GM18502 (cell line): ENCODE measurements around the gene HTT-AS.
"Not testable (repeated sequence)": the region's sequence is repeated elsewhere in the genome, so short reads cannot be mapped to it uniquely, and the experiment has no call there.

Experiments used
- ATAC-seq: cut with Tn5 transposase; IDR thresholded peaks from one replicate; pipeline ENCODE4 v1.9.1; 2021; ENCODE audit warnings: mild to moderate bottlenecking; ENCODE audit not compliant: unreplicated experiment, poor library complexity

The HTT-AS gene

DNA sequence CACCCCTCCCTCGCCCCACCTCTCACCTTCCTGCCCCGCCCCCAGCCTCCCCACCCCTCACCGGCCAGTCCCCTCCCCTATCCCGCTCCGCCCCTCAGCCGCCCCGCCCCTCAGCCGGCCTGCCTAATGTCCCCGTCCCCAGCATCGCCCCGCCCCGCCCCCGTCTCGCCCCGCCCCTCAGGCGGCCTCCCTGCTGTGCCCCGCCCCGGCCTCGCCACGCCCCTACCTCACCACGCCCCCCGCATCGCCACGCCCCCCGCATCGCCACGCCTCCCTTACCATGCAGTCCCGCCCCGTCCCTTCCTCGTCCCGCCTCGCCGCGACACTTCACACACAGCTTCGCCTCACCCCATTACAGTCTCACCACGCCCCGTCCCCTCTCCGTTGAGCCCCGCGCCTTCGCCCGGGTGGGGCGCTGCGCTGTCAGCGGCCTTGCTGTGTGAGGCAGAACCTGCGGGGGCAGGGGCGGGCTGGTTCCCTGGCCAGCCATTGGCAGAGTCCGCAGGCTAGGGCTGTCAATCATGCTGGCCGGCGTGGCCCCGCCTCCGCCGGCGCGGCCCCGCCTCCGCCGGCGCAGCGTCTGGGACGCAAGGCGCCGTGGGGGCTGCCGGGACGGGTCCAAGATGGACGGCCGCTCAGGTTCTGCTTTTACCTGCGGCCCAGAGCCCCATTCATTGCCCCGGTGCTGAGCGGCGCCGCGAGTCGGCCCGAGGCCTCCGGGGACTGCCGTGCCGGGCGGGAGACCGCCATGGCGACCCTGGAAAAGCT is at the start of gene HTT-AS, which contains the start of gene HTT:
HTT-AS (minus strand) TSS at position 461 of the 768 bp plus-strand sequence.
HTT (plus strand) TSS at position 604 of the 768 bp plus-strand sequence; CDS start at position 749, 145 bp downstream.
- peak; percentile 78 for ATAC-seq

DNA sequence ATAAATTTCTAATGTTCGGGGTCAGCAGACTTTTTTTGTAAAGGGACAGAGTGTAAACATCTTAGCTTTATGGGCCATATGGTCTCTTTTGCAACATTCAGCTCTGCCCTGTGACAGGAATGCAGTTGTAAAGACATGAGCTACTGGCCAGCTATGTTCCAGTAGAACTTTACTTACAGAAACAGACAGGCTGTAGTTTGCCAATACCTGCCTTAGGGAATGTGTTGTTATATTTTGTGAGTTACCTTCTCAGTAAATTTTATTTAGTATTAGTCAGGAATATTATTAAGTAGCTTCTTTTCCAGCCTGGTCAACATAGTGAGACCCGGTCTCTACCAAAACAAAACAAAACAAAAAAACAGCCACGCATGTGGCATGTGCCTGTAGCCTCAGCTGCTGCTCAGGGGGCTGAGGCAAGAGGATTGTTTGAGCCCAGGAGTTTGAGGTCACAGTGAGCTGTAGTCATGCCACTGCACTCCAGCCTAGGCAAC is 48.9 kb upstream of the HTT-AS start:
- ATAC-seq = no peak

DNA sequence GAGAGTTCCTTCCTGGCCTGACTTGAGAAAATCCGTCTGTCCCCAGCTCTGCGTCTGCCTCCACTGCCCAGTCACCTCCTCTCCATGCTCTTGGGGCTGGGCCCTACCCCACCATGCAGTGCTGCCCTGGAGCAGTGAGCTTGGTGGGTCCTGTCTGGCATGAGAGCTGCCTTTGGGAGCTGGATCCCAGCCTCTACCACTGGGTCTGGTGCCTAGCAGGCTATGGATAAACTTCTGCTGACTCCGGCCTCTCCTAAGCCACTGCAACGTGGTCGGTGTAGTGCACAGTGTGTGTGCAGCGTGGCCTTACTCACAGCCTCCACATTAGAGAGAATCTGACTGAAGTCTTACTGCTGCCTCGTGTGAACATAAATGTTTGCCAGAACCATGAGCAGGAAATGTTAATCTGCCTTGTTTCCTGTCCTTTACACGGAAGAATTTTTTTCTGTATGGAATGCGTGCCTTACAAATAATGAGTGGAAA is 47.8 kb upstream of the HTT-AS start:
- ATAC-seq = no peak

DNA sequence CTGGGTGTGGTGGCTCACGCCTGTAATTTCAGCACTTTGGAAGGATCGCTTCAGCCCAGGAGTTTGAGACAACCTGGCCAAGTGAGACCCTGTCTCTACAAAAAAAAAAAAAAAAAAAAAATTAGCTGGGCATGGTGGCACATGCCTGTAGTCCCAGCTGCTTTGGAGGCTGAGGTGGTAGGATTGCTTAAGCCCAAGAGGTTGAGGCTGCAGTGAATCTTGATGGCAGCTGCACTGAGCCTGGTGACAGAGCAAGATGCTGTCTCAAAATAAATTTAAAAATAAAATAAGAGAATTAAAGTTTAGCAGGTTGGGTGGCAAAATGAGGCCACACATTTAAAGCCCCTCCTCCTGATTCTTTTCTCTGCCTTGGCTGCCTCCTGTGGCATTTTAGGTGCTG is 47.3 kb upstream of the HTT-AS start:
- no peak for ATAC-seq

DNA sequence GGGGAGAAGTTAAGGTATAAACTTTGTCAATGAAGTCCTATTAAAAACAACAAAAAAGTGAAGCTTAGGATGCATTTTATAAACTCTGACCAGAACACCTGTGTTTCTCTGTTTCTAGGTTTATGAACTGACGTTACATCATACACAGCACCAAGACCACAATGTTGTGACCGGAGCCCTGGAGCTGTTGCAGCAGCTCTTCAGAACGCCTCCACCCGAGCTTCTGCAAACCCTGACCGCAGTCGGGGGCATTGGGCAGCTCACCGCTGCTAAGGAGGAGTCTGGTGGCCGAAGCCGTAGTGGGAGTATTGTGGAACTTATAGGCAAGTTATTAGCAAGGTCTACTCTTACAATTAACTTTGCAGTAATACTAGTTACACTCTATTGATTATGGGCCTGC is 46.8 kb upstream of the HTT-AS start:
- ATAC-seq = no peak

DNA sequence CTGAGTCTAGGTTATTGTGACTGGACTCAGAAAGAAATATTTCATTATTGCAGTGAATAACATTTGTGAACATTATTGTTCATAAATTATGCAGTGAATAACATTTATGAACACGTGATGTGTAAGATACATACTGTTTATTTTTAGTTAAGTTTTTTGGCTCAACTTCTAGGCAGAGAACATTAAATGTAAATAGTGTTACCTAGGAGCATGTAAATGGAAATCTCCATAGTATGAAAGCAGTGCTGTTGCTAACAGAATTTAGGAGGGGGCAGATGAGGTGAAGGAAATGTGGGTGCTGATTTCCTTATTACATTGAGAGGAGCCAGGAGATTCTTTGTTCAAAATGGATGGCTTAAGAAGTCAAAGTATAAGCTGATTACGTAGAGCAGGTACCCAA is 45.1 kb upstream of the HTT-AS start:
- no peak for ATAC-seq

DNA sequence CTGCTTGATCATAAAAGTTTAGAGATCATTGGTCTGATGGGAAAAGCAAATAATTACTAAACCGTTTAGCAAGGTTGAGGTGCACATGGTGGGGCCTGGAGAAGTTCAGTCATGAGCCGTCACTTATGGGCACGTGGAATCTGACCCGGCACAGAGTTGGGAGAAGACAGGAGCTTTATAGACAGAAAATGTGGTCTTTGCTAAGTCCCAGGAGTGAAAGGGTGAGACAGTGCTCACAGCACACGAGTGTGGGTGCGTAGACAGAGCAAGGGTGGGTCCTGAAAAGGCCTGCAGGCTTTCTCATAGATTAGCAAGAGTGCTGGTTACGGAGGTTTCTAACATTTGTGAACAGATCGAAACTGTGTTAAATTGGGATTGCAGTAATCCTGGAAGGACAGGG is 44.0 kb upstream of the HTT-AS start:
- ATAC-seq = no peak

DNA sequence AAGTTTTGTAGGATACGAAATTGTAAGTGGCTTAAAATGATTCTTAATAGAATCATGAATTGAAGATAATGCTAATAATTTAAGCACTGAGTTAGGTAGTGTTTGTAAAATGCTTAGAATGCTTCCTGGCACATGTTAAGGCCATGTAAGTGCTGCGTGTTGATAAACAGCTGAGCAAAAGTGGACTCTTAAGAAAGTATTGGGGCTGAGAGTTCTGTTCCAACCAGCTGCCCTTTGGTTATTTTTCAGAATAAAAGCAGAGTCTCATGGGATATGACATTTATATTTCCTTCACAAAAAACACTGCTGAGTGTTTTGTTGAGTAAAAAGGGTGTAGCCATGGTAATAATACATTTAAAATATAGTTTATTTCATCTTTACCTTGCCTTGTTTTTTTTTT is 42.6 kb upstream of the HTT-AS start:
- ATAC-seq = no peak

DNA sequence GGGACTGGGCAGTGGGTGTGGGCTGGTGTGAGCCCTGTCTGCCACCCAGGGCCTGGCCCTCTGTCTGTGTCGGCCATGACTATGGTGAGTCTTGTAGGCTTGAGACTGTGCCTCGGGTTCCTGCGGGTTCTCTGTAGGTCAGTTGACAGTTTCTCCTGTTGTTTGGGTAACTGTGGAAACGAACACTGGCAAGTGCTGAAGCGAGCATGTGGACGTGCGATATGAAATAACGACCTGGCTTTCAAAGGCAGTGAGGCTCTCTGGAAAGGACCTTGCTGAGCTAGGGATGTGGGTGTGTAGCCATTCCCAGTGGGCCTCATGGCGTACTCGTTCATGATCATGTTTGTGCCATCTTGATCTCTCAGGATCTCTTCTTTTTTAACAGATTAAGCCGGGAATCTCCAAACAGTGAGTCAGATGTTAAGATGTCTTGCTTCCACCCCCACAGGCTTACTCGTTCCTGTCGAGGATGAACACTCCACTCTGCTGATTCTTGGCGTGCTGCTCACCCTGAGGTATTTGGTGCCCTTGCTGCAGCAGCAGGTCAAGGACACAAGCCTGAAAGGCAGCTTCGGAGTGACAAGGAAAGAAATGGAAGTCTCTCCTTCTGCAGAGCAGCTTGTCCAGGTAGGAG is 41.4 kb upstream of the HTT-AS start:
- no peak for ATAC-seq

DNA sequence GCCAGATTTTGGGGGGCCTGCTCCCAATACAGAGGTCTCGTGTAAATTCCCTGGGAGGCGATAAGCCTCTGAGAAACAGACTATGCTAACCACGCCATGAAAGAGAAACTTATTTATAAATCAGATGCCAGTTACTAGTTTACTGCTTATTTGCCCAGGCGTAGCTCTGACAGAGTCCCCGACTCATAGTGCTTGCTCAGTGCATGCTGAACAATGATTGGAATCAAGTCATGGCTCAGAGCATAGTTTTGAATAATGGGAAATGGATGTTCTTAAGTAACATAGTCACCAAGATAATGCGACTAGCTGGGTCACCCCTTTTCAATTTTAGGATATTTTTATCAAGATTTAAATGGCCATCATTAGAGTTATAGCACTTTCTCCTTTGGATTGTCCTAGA is 40.0 kb upstream of the HTT-AS start:
- no peak for ATAC-seq

DNA sequence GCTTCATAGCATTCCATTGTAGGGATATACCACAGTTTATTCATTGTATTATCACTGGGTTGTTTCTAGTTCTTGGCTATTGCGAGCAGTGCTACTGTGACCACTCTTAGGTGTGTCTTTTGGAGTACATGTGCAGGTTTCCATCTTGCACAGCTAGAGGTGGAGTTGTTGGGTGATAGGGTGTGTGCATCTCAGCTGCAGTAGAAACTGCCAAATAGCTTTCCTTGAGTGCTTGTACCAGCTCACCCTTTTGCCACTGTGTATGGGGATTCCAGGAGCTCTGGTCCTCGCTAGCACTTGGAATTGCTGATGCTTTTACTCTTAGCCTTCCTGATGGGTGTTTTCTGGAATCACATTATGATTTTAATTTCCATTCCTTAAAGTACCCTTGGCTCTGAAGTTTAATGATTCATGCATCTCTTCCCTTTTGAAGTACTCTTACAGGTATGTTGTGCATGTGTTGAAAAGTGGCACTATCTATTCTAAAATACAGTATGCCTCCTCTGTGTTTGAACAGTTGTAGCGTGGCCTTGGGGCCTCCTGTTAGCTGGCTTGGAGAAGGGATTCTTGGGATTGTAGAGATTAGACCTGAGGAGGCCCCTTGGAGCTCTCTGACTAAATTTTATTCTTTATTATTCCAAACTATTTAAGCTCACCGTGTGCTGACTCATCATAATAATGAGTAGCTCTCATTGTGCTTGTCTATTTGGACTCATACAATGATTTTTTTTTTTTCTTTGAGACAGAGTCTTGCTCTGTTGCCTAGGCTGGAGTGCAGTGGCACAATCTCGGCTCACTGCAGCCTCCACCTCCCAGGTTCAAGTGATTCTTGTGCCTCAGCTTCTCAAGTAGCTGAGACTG is 38.5 kb upstream of the HTT-AS start:
- no peak for ATAC-seq

DNA sequence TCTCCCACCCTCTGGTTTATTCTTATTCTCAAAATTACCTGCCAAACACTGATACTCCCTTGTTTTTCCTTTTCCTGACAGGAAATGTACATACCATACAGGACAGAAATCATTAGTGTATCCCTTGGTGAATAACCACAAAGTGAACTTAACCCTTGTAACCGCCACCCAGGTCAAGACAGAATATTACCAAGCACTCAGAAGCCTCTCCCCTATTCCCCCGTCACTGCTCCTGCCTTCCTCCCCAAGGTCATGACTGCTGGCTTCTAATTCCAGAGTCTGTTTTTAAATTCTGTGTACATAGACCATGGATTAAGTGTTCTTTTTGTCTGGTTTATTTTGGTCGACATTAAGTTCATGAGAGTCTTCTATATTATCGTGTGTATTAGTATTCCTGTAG is 37.9 kb upstream of the HTT-AS start:
- no peak for ATAC-seq

DNA sequence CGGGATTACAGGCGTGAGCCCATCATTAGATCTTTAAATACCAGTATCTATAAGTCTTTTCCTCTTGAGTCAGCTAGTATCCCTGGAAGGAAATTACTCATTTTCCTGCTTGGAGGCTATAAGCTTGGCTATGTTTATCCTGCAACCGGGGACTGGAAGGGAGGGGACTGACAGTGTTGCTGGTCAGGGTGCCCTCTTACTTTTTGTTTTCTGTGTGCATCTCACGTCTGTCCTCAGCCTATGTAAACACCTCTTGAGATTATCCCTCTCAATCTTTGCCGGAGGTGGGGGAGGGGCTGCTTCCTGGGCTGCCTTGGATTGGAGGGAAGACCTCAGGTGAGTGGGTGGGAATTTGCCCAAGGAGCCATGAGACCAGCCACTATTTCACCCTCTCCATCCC is 37.1 kb upstream of the HTT-AS start:
- ATAC-seq = no peak

DNA sequence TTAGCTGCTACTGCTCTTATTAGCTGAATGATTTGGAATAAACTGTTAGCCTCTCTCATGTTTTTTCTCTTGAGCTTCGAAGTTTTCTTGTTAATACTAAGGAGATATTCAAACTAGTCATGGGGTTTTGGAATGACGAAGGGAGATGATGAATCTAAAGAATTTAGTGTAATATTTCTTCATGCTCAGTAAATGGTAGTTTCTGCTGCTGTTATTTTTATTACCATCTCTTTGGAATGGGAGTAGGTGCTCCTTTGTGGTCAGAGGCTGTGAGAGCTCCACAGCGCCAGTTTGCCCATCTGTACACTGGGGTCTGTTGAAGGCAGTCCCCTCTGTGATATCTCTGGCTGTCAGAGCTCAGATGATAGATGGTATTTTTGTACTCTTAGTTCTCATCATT is 33.9 kb upstream of the HTT-AS start:
- no peak for ATAC-seq

DNA sequence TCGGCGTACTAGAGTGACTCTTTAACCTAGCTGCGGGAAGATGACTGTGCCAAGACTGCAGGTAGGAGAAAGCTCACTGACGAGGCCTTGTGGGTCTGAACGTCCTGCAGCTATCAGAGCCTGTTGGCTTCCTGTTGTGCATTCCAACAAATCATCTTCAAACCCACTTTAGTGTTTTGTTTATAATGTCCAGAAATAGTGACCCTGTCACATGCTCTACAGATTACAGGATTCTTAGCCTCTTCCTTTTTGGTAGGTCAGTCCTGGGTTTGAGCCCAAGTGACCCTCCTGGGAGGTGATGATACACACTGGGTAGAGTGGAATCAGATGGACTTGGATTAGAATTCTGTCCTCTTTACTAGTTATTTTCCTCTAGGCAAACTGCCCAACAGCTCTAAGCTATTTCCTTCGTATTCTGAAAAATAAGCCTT is 33.4 kb upstream of the HTT-AS start:
- ATAC-seq = no peak

DNA sequence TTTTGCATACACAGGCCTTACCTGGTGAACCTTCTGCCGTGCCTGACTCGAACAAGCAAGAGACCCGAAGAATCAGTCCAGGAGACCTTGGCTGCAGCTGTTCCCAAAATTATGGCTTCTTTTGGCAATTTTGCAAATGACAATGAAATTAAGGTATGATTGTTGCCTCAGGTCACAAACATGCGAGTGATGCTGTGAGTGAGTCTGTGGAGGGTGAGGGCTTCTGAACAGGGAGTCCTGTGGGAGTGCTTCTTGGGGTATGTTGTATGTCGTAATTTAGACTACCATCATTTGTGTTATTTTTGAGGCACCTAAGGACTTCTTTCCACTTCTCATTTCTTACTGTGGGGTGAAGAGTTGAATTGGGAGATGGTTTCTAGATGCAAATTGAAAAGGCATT is 32.9 kb upstream of the HTT-AS start:
- ATAC-seq = no peak

DNA sequence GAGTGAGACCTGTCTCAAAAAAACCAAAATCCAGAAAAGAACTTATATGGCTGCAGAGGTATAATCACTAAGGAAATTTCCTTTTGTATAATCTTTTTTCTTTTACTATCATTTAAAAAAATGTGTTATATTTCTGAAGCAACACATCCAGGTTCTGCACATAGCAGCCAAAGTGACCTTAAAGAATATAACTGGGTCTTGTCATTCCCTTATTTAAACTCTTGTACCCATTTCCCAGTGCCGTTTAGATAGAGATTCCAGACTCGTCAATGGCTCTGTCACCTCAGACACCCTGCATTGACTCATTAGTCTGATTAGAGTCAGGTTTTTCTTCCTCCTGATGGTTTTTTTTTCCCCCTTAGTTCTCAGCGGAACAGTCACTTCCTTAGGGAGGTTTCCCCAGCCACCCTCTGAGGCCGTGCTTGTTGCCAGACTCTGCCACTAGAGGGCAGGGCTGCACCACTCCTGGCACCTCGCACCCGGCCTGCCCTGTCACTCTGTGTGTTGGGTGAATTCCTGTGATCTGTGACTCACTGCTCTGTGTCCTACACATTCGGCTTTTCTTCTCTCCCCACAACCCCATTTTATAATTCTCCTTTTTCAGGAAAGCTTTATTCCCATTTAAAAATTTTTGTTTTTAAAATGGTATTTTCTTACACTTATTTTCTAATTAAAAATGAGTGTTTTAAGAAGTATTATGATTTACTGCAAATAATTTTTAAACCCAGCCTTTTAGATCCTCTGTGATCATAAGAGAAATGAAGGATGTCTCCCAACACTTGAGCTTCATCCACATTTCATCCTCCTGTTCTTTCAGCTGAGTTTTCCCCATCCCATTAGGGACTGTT is 32.2 kb upstream of the HTT-AS start:
- peak; percentile 96 for ATAC-seq

DNA sequence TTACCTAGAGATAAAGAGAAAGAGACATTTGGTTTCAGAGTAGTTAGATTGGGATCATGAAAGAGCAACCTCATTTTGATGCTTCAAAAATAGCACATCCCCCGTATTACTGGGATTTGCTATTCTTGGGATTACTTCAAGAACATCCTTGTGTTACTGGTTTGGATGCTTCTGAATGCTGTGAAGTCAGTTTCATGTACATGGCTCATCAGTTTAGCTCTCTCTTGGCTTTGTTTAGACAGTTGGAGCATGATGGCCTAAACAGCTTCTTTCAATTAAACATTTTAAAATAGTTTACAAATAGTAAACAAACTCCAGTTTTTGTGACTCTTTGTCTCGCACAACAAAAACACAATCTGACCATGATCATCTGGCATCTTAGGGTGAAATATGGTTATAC is 24.0 kb upstream of the HTT-AS start:
- ATAC-seq = no peak

DNA sequence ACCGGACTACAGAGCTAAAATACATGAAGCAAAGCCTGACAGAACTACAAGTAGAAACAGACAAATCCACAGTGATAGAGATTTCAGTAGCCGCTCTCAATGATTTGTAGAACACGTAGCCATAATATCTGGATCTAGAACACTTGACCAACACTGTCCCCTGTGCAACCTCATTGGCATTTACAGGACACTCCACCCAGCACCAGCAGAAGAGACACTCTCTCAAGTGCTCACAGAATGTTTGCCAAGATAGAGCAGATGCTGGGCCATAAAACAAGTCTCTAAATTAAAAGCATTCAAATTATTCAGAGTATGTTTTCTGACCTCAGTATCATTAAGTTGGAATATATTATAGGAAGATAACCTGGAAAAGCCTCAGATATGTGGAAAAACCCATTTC is 21.9 kb upstream of the HTT-AS start:
- ATAC-seq = no peak

DNA sequence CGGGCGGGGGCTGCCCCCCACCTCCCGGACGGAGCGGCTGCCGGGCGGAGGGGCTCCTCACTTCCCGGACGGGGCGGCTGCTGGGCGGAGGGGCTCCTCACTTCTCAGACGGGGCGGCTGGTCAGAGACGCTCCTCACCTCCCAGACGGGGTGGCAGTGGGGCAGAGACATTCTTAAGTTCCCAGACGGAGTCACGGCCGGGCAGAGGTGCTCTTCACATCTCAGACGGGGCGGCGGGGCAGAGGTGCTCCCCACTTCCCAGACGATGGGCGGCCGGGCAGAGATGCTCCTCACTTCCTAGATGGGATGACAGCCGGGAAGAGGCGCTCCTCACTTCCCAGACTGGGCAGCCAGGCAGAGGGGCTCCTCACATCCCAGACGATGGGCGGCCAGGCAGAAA is 20.4 kb upstream of the HTT-AS start:
- ATAC-seq = not testable (repeated sequence)
